ENCODE measurements around the gene SPG7.

SPG7 gene

DNA sequence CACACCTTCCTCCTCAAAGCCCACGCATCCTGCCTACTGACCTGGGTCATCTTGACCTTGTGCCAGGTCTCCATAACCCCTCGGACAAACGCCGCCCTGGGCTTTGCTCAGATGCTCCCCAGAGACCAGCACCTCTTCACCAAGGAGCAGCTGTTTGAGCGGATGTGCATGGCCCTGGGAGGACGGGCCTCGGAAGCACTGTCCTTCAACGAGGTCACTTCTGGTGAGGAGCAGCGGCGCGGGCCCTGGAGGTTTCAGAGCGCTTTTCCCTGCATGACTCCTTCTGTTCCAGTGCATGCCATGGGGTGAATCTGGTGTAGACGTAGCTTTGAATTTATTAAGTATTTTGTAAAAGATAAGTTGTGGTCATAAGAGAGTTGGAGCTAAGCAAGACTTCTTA is 44.7 kb downstream of the SPG7 start:
- Histone ChIP-seq H3K18ac (ENCODE audit: low read depth in 1 of 2, low read length in 2 of 2) (no peak overlapping the region), H4K91ac (ENCODE audit: low read length) (no peak overlapping the region), H3K4ac (ENCODE audit: low read depth in 1 of 2, low read length in 2 of 2) (no peak overlapping the region), H2AFZ (ENCODE audit: low read depth, low read length) (no peak overlapping the region), H3K23ac (ENCODE audit: low read length in 2 of 2) (no peak overlapping the region), H3K79me1 (replicated peaks; ENCODE audit: low read length, poor library complexity, severe bottlenecking) (peaks cover 18% of the 10 kb centered on the region), H3K4me1 (ENCODE audit: control insufficient read depth, insufficient read depth, low read depth, low read length) (peaks cover 6% of the 10 kb centered on the region), H3K36me3 (ENCODE audit: control insufficient read depth in 1 of 2, insufficient read depth in 2 of 2, low read depth in 1 of 2, low read length in 2 of 2) (peaks cover 88 to 96% of the 10 kb centered on the region in 2 experiments), H2AK5ac (ENCODE audit: low read length, severe bottlenecking) (no peak overlapping the region), H2BK120ac (ENCODE audit: low read depth, low read length) (no peak overlapping the region), H3K27ac (ENCODE audit: low read length, poor library complexity, severe bottlenecking) (no peak overlapping the region), H3K14ac (ENCODE audit: low read length in 2 of 2) (no peak overlapping the region), H2BK5ac (ENCODE audit: low read depth, low read length, poor library complexity, severe bottlenecking) (no peak overlapping the region), H3K27me3 (ENCODE audit: control insufficient read depth in 1 of 2, insufficient read depth in 1 of 2, low read length in 2 of 2) (no peaks in the 10 kb centered on the region), H2BK12ac (ENCODE audit: low read length in 2 of 2) (no peak overlapping the region), H4K8ac (ENCODE audit: low read length) (no peak overlapping the region), H3K4me2 (ENCODE audit: low read length, poor library complexity, severe bottlenecking) (no peak overlapping the region), H3K4me3 (ENCODE audit: insufficient read depth in 1 of 2, low read depth in 1 of 2, low read length in 2 of 2) (no peak overlapping the region), H3K9me3 (ENCODE audit: control insufficient read depth, low read length) (no peaks in the 10 kb centered on the region), H2BK15ac (ENCODE audit: low read depth, poor library complexity, severe bottlenecking) (no peak overlapping the region), H3K9ac (ENCODE audit: low read length) (no peak overlapping the region)
- 97% methylated on average over 12 of the region's 13 CpGs for WGBS
- DNase-seq = no peak

DNA sequence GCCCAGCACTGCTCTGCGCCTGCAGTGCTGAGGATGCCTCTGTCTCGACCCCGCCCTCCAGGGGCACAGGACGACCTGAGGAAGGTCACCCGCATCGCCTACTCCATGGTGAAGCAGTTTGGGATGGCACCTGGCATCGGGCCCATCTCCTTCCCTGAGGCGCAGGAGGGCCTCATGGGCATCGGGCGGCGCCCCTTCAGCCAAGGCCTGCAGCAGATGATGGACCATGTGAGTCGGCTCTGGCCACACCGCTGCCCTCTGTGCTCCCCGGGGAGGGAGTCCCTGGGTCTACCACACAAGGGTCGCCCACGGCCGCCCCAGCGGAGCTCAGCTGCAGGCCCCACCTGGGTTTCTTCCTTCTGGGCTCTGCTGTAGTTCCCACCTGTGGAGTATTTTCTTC is 45.5 kb downstream of the SPG7 start:
- H3K4me1 ChIP-seq (ENCODE audit: control insufficient read depth, insufficient read depth, low read depth, low read length) = peaks cover 3% of the 10 kb centered on the region
- no peak overlapping the region for H2AFZ ChIP-seq (ENCODE audit: low read depth, low read length)
- H3K4ac ChIP-seq (ENCODE audit: low read depth in 1 of 2, low read length in 2 of 2) = no peak overlapping the region
- H4K8ac ChIP-seq (ENCODE audit: low read length) = no peak overlapping the region
- H4K91ac ChIP-seq (ENCODE audit: low read length) = no peak overlapping the region
- no peak overlapping the region for H3K4me2 ChIP-seq (ENCODE audit: low read length, poor library complexity, severe bottlenecking)
- DNase-seq = no peak
- peaks cover 16% of the 10 kb centered on the region for H3K79me1 ChIP-seq (replicated peaks; ENCODE audit: low read length, poor library complexity, severe bottlenecking)
- no peak overlapping the region for H2AK5ac ChIP-seq (ENCODE audit: low read length, severe bottlenecking)
- no peak overlapping the region for H3K4me3 ChIP-seq (ENCODE audit: insufficient read depth in 1 of 2, low read depth in 1 of 2, low read length in 2 of 2)
- H2BK5ac ChIP-seq (ENCODE audit: low read depth, low read length, poor library complexity, severe bottlenecking) = no peak overlapping the region
- no peak overlapping the region for H3K23ac ChIP-seq (ENCODE audit: low read length in 2 of 2)
- no peak overlapping the region for H2BK12ac ChIP-seq (ENCODE audit: low read length in 2 of 2)
- H3K36me3 ChIP-seq (ENCODE audit: control insufficient read depth in 1 of 2, insufficient read depth in 2 of 2, low read depth in 1 of 2, low read length in 2 of 2) = peaks cover 84 to 91% of the 10 kb centered on the region in 2 experiments
- WGBS = 93% methylated on average over 18 of the region's 18 CpGs
- H2BK120ac ChIP-seq (ENCODE audit: low read depth, low read length) = no peak overlapping the region
- H3K9me3 ChIP-seq (ENCODE audit: control insufficient read depth, low read length) = no peaks in the 10 kb centered on the region
- no peak overlapping the region for H3K27ac ChIP-seq (ENCODE audit: low read length, poor library complexity, severe bottlenecking)
- H2BK15ac ChIP-seq (ENCODE audit: low read depth, poor library complexity, severe bottlenecking) = no peak overlapping the region
- H3K9ac ChIP-seq (ENCODE audit: low read length) = no peak overlapping the region
- H3K27me3 ChIP-seq (ENCODE audit: control insufficient read depth in 1 of 2, insufficient read depth in 1 of 2, low read length in 2 of 2) = no peaks in the 10 kb centered on the region
- H3K18ac ChIP-seq (ENCODE audit: low read depth in 1 of 2, low read length in 2 of 2) = no peak overlapping the region
- no peak overlapping the region for H3K14ac ChIP-seq (ENCODE audit: low read length in 2 of 2)

DNA sequence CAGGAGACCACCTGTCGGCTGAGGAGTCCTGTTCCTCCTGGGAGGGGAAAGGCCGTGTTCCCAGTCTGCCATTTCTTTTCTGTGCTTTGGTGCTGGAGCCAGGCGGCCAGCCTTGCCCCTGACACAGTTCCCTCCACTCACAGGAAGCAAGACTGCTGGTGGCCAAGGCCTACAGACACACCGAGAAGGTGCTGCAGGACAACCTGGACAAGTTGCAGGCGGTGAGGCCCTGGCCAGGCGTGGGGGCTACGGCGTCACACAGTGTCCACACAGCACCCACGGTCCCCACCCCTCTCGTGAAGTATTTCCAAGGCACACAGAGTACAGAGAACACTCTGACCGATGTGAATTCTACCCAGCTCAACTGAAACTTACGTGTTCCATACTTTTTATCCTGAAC is 46.1 kb downstream of the SPG7 start:
- H4K91ac ChIP-seq (ENCODE audit: low read length) = no peak overlapping the region
- peaks cover 16% of the 10 kb centered on the region for H3K79me1 ChIP-seq (replicated peaks; ENCODE audit: low read length, poor library complexity, severe bottlenecking)
- no peak overlapping the region for H2BK120ac ChIP-seq (ENCODE audit: low read depth, low read length)
- H3K4me2 ChIP-seq (ENCODE audit: low read length, poor library complexity, severe bottlenecking) = no peak overlapping the region
- no peak overlapping the region for H4K8ac ChIP-seq (ENCODE audit: low read length)
- peaks cover 80 to 85% of the 10 kb centered on the region in 2 experiments for H3K36me3 ChIP-seq (ENCODE audit: control insufficient read depth in 1 of 2, insufficient read depth in 2 of 2, low read depth in 1 of 2, low read length in 2 of 2)
- H2BK5ac ChIP-seq (ENCODE audit: low read depth, low read length, poor library complexity, severe bottlenecking) = no peak overlapping the region
- no peak overlapping the region for H3K14ac ChIP-seq (ENCODE audit: low read length in 2 of 2)
- no peak overlapping the region for H2AFZ ChIP-seq (ENCODE audit: low read depth, low read length)
- DNase-seq = no peak
- H2BK15ac ChIP-seq (ENCODE audit: low read depth, poor library complexity, severe bottlenecking) = no peak overlapping the region
- H2BK12ac ChIP-seq (ENCODE audit: low read length in 2 of 2) = no peak overlapping the region
- H3K9ac ChIP-seq (ENCODE audit: low read length) = no peak overlapping the region
- H3K4me3 ChIP-seq (ENCODE audit: insufficient read depth in 1 of 2, low read depth in 1 of 2, low read length in 2 of 2) = no peak overlapping the region
- H2AK5ac ChIP-seq (ENCODE audit: low read length, severe bottlenecking) = no peak overlapping the region
- H3K27ac ChIP-seq (ENCODE audit: low read length, poor library complexity, severe bottlenecking) = no peak overlapping the region
- no peak overlapping the region for H3K23ac ChIP-seq (ENCODE audit: low read length in 2 of 2)
- no peaks in the 10 kb centered on the region for H3K9me3 ChIP-seq (ENCODE audit: control insufficient read depth, low read length)
- peaks cover 4% of the 10 kb centered on the region for H3K4me1 ChIP-seq (ENCODE audit: control insufficient read depth, insufficient read depth, low read depth, low read length)
- no peaks in the 10 kb centered on the region for H3K27me3 ChIP-seq (ENCODE audit: control insufficient read depth in 1 of 2, insufficient read depth in 1 of 2, low read length in 2 of 2)
- no peak overlapping the region for H3K4ac ChIP-seq (ENCODE audit: low read depth in 1 of 2, low read length in 2 of 2)
- no peak overlapping the region for H3K18ac ChIP-seq (ENCODE audit: low read depth in 1 of 2, low read length in 2 of 2)
- WGBS = 99% methylated on average over 11 of the region's 12 CpGs

DNA sequence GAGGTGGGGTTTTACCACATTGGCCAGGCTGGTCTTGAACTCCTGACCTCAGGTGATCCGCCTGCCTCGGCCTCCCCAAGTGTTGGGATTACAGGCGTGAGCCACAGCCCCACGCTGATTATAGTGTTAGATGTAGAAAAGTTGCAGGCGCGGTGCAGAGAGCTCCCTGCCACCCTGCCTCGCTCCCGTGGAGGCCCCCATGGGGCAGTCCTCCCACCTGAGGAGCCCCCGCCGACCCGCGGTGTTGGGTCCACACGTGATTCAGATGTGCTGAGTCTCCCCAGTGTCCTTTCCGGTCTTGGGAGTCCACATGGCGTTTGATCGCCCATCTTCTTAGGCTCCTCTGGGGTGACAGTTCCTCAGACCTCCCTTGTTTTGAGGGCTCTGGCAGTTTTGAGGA is 47.1 kb downstream of the SPG7 start:
- H3K27me3 ChIP-seq (ENCODE audit: control insufficient read depth in 1 of 2, insufficient read depth in 1 of 2, low read length in 2 of 2) = no peaks in the 10 kb centered on the region
- WGBS = 98% methylated on average over 15 of the region's 16 CpGs

More for the DNA sequence above, 47.1 kb downstream of the SPG7 start:
- Histone ChIP-seq H2AK5ac (ENCODE audit: low read length, severe bottlenecking) (no peak overlapping the region), H3K18ac (ENCODE audit: low read depth in 1 of 2, low read length in 2 of 2) (no peak overlapping the region), H3K4ac (ENCODE audit: low read depth in 1 of 2, low read length in 2 of 2) (no peak overlapping the region), H3K36me3 (ENCODE audit: control insufficient read depth in 1 of 2, insufficient read depth in 2 of 2, low read depth in 1 of 2, low read length in 2 of 2) (peaks cover 71 to 75% of the 10 kb centered on the region in 2 experiments), H3K79me1 (replicated peaks; ENCODE audit: low read length, poor library complexity, severe bottlenecking) (peaks cover 13% of the 10 kb centered on the region), H3K27ac (ENCODE audit: low read length, poor library complexity, severe bottlenecking) (no peak overlapping the region), H2BK5ac (ENCODE audit: low read depth, low read length, poor library complexity, severe bottlenecking) (no peak overlapping the region), H2BK12ac (ENCODE audit: low read length in 2 of 2) (no peak overlapping the region), H3K9ac (ENCODE audit: low read length) (no peak overlapping the region), H3K4me3 (ENCODE audit: insufficient read depth in 1 of 2, low read depth in 1 of 2, low read length in 2 of 2) (no peak overlapping the region), H2BK15ac (ENCODE audit: low read depth, poor library complexity, severe bottlenecking) (no peak overlapping the region), H2AFZ (ENCODE audit: low read depth, low read length) (no peak overlapping the region), H3K4me1 (ENCODE audit: control insufficient read depth, insufficient read depth, low read depth, low read length) (peaks cover 2% of the 10 kb centered on the region), H3K23ac (ENCODE audit: low read length in 2 of 2) (no peak overlapping the region), H4K8ac (ENCODE audit: low read length) (no peak overlapping the region), H4K91ac (ENCODE audit: low read length) (no peak overlapping the region), H2BK120ac (ENCODE audit: low read depth, low read length) (no peak overlapping the region), H3K4me2 (ENCODE audit: low read length, poor library complexity, severe bottlenecking) (no peak overlapping the region), H3K9me3 (ENCODE audit: control insufficient read depth, low read length) (no peaks in the 10 kb centered on the region), H3K14ac (ENCODE audit: low read length in 2 of 2) (no peak overlapping the region)
- DNase-seq = no peak
